Measurements from ENCODE around the gene ADGRG1. TPM values are rescaled to one million over a fixed set of nuclear protein-coding genes. Genes with fewer than 3 reads are reported as not detected.

Gene ADGRG1
- total RNA-seq, 3 donors from 2014 or later (not counting 1 experiment from before 2014, with no cell fraction given), result 830 to 949 (median 858) TPM

GRCh38 chr16:57608462-57609113 is 19.8 kb upstream of the ADGRG1 start:
- intact Hi-C loops (cut with micrococcal nuclease), result loop anchor here (2.0 kb wide), 1 partner anchor 16 kb away; no protein-coding TSS in a partner anchor
- peaks cover 65% of the 10 kb centered on the region for H3K4me1 ChIP-seq (ENCODE audit: control insufficient read depth, insufficient read depth, low read length)
- Mint-ChIP-seq H3K36me3 (no peaks in the 10 kb centered on the region), H3K4me1 (peaks cover 59 to 66% of the 10 kb centered on the region in 2 donors), H3K27ac (peak overlapping the region; percentile 80 to 94), H3K27me3 (ENCODE audit: low read depth in 2 of 2) (no peaks in the 10 kb centered on the region), H3K9me3 (no peaks in the 10 kb centered on the region), H3K4me3 (no peak overlapping the region)
- H3K36me3 ChIP-seq (ENCODE audit: control insufficient read depth, insufficient read depth, low read length), result no peaks in the 10 kb centered on the region
- no peaks in the 10 kb centered on the region for H3K27me3 ChIP-seq (ENCODE audit: control insufficient read depth, insufficient read depth, low read length)
- ATAC-seq, result no peak
- peak overlapping the region; percentile 80 for H3K27ac ChIP-seq (ENCODE audit: low read length)
- WGBS (ENCODE audit: insufficient coverage), result 90% methylated on average over 7 of the region's 8 CpGs
- TF ChIP-seq CTCF (IDR thresholded peaks at IDR 0.05), result no peak
- H3K9me3 ChIP-seq (ENCODE audit: control insufficient read depth, insufficient read depth, low read length), result no peaks in the 10 kb centered on the region
- no peak overlapping the region for H3K4me3 ChIP-seq (ENCODE audit: low read length)
- peak in 1 of 2 donors; percentile 11 for DNase-seq

GRCh38 chr16:57609541-57610401 is 18.7 kb upstream of the ADGRG1 start:
- H3K27ac ChIP-seq (ENCODE audit: low read length), result peak overlapping the region; percentile 80
- no peaks in the 10 kb centered on the region for H3K36me3 ChIP-seq (ENCODE audit: control insufficient read depth, insufficient read depth, low read length)
- peak; percentile 90 to 95 (median 93) for ATAC-seq
- peaks cover 67 to 73% of the 10 kb centered on the region in 2 donors for H3K4me1 Mint-ChIP-seq
- peak overlapping the region; percentile 80 to 94 for H3K27ac Mint-ChIP-seq
- no peaks in the 10 kb centered on the region for H3K9me3 Mint-ChIP-seq
- H3K4me3 ChIP-seq (ENCODE audit: low read length), result no peak overlapping the region
- intact Hi-C loops (cut with micrococcal nuclease), result loop anchor here (2.0 kb wide), 1 partner anchor 17 kb away; no protein-coding TSS in a partner anchor
- 11% methylated on average over 12 of the region's 12 CpGs for WGBS (ENCODE audit: insufficient coverage)
- no peaks in the 10 kb centered on the region for H3K27me3 Mint-ChIP-seq (ENCODE audit: low read depth in 2 of 2)
- peaks cover 60% of the 10 kb centered on the region for H3K4me1 ChIP-seq (ENCODE audit: control insufficient read depth, insufficient read depth, low read length)
- peak overlapping the region; percentile 80 for H3K4me3 Mint-ChIP-seq
- H3K9me3 ChIP-seq (ENCODE audit: control insufficient read depth, insufficient read depth, low read length), result no peaks in the 10 kb centered on the region
- H3K36me3 Mint-ChIP-seq, result no peaks in the 10 kb centered on the region
- no peaks in the 10 kb centered on the region for H3K27me3 ChIP-seq (ENCODE audit: control insufficient read depth, insufficient read depth, low read length)
- no peak for TF ChIP-seq CTCF (IDR thresholded peaks at IDR 0.05)
- DNase-seq, result peak; percentile 57 to 80

GRCh38 chr16:57610611-57611010 is 17.8 kb upstream of the ADGRG1 start:
- DNase-seq, result no peak
- Mint-ChIP-seq H3K9me3 (no peaks in the 10 kb centered on the region), H3K36me3 (no peaks in the 10 kb centered on the region), H3K4me3 (peak overlapping the region; percentile 28), H3K27me3 (ENCODE audit: low read depth in 2 of 2) (no peaks in the 10 kb centered on the region), H3K4me1 (peaks cover 63 to 71% of the 10 kb centered on the region in 2 donors), H3K27ac (peak overlapping the region; percentile 80 to 94)
- peaks cover 62% of the 10 kb centered on the region for H3K4me1 ChIP-seq (ENCODE audit: control insufficient read depth, insufficient read depth, low read length)
- no peak for ATAC-seq
- H3K27me3 ChIP-seq (ENCODE audit: control insufficient read depth, insufficient read depth, low read length), result no peaks in the 10 kb centered on the region
- H3K27ac ChIP-seq (ENCODE audit: low read length), result peak overlapping the region; percentile 80
- H3K9me3 ChIP-seq (ENCODE audit: control insufficient read depth, insufficient read depth, low read length), result no peaks in the 10 kb centered on the region
- no peak for TF ChIP-seq CTCF (IDR thresholded peaks at IDR 0.05)
- intact Hi-C loops (cut with micrococcal nuclease), result no loop called here
- WGBS (ENCODE audit: insufficient coverage), result 90% methylated on average over 4 of the region's 4 CpGs
- H3K36me3 ChIP-seq (ENCODE audit: control insufficient read depth, insufficient read depth, low read length), result no peaks in the 10 kb centered on the region
- H3K4me3 ChIP-seq (ENCODE audit: low read length), result no peak overlapping the region
